GM12878 (cell line): ENCODE data around the gene IGSF8. TPM values are rescaled to one million over a fixed set of nuclear protein-coding genes. Genes with fewer than 3 reads are reported as not detected.

Experiments
- ATAC-seq: fragments of 200-7000 bp; cut with Tn5 transposase; 3 replicates; pipeline ENCODE4 v1.9.1; 2020; ENCODE audit warnings: mild to moderate bottlenecking, moderate library complexity
- BruUV-seq: library from RNA; stranded (reverse); fragments of 400-500 nt; replicated peaks from 2 replicates; lab custom pipeline; 2021; lab: Mats Ljungman, UMichigan
- CTCF ChIA-PET: fragments of 300-600 bp; sonication (Branson Sonifier 250); formaldehyde crosslinking; extraction: SDS; loops from one replicate; lab custom pipeline; 2021; ENCODE audit warnings: inconsistent platforms; lab: Yijun Ruan, JAX
- POLR2A ChIA-PET: fragments of 350-600 bp; formaldehyde crosslinking; extraction: SDS; loops from one replicate; lab custom pipeline; 2021; ENCODE audit warnings: inconsistent platforms; lab: Charles Lee
- RAD21 ChIA-PET: fragments of 300-600 bp; sonication (Branson Sonifier 250); formaldehyde crosslinking; loops from one replicate; lab custom pipeline; 2023; ENCODE audit warnings: antibody characterized with exemption; ENCODE audit not compliant: unreplicated experiment; lab: Charles Lee
- SMC1A ChIA-PET: fragments of 300-600 bp; sonication (Branson Sonifier 250); formaldehyde crosslinking; loops from one replicate; lab custom pipeline; 2023; ENCODE audit not compliant: unreplicated experiment, uncharacterized antibody; lab: Charles Lee
- DNase-seq: peaks from one replicate; pipeline ENCODE4 v3.0.0-alpha.2; 2011; ENCODE audit warnings: low read depth, low spot score
- FAIRE-seq: peaks from 3 replicates; lab custom pipeline; 2011; peaks lifted over from hg19 to GRCh38; lab: Jason Lieb, UNC
- H2AFZ ChIP-seq: 2 replicates; pipeline ENCODE4 v1.6.0; 2011; ENCODE audit warnings: low read depth, low read length, control low read depth; ENCODE audit not compliant: control insufficient read depth
- H3K27ac ChIP-seq: 2 replicates; pipeline ENCODE4 v1.5.1; 2011; ENCODE audit warnings: control low read depth; ENCODE audit not compliant: control insufficient read depth, insufficient read depth
- H3K27me3 ChIP-seq, 2 experiments: replicated peaks in 1 of 2; 2 replicates each; pipeline versions ENCODE4 v1.6.0 to v1.6.1; 2011; ENCODE audit warnings: low read length in 1 of 2; ENCODE audit not compliant: control insufficient read depth in 2 of 2, insufficient read depth in 2 of 2
- H3K36me3 ChIP-seq, 2 experiments: 2 replicates each; pipeline ENCODE4 v1.5.1; 2011; ENCODE audit warnings: low read length in 1 of 2; ENCODE audit not compliant: control insufficient read depth in 2 of 2, insufficient read depth in 2 of 2
- H3K4me1 ChIP-seq: 2 replicates; pipeline ENCODE4 v1.6.1; 2011; ENCODE audit warnings: mild to moderate bottlenecking, low read length, moderate library complexity, mixed read lengths; ENCODE audit not compliant: control insufficient read depth, insufficient read depth
- H3K4me2 ChIP-seq: 2 replicates; pipeline ENCODE4 v1.6.0; 2011; ENCODE audit warnings: control low read depth; ENCODE audit not compliant: control insufficient read depth, insufficient read depth
- H3K4me3 ChIP-seq: fragments of 200-600 bp; sonication (generic); 2 replicates; pipeline ENCODE4 v1.5.1; 2016
- H3K79me2 ChIP-seq: 2 replicates; pipeline ENCODE4 v1.6.0; 2011; ENCODE audit warnings: low read length; ENCODE audit not compliant: control insufficient read depth, insufficient read depth
- H3K9ac ChIP-seq: 2 replicates; pipeline ENCODE4 v1.8.0; 2011; ENCODE audit warnings: low read length, control low read depth, mixed read lengths; ENCODE audit not compliant: control insufficient read depth, insufficient read depth
- H3K9me3 ChIP-seq: replicated peaks from 3 replicates; pipeline ENCODE4 v1.5.1; 2011; ENCODE audit warnings: mild to moderate bottlenecking, low read length; ENCODE audit not compliant: control insufficient read depth, insufficient read depth
- H4K20me1 ChIP-seq: 2 replicates; pipeline ENCODE4 v1.6.0; 2011; ENCODE audit not compliant: control insufficient read depth, insufficient read depth
- ATF7 ChIP-seq: fragments of 450-650 bp; IDR thresholded peaks from 2 replicates; pipeline ENCODE4 v1.6.1; 2016; ENCODE audit warnings: low read depth, mild to moderate bottlenecking
- BACH1 ChIP-seq: fragments of 450-650 bp; IDR thresholded peaks from 2 replicates; pipeline ENCODE4 v1.6.1; 2017; ENCODE audit warnings: mild to moderate bottlenecking, borderline replicate concordance
- ESRRA ChIP-seq: IDR thresholded peaks from 2 replicates; pipeline ENCODE4 v1.6.1; 2012; ENCODE audit warnings: mild to moderate bottlenecking, low read length, improper control_type of control experiment
- FOXK2 ChIP-seq: fragments of 450-650 bp; IDR thresholded peaks from 2 replicates; pipeline ENCODE4 v1.6.1; 2017; ENCODE audit warnings: mild to moderate bottlenecking, moderate library complexity
- IRF4 ChIP-seq: IDR thresholded peaks from 2 replicates; pipeline ENCODE4 v1.6.1; 2011; ENCODE audit warnings: low read depth, low read length
- MYB ChIP-seq: fragments of 150-350 bp; IDR thresholded peaks from 2 replicates; pipeline ENCODE4 v1.6.1; 2014; ENCODE audit warnings: mild to moderate bottlenecking, low read depth, low read length, borderline replicate concordance
- NFIC ChIP-seq: IDR thresholded peaks from 2 replicates; pipeline ENCODE4 v1.6.1; 2012; ENCODE audit warnings: low read depth, mild to moderate bottlenecking, inconsistent platforms, low read length, moderate library complexity
- NFYB ChIP-seq: IDR thresholded peaks from 2 replicates; pipeline ENCODE4 v1.6.1; 2011; ENCODE audit warnings: low read depth, mild to moderate bottlenecking, low read length, improper control_type of control experiment, moderate library complexity; ENCODE audit not compliant: insufficient read depth
- SMAD1 ChIP-seq: fragments of 450-650 bp; IDR thresholded peaks from 2 replicates; pipeline ENCODE4 v1.6.1; 2018; ENCODE audit warnings: mild to moderate bottlenecking, low read depth; ENCODE audit not compliant: partially characterized antibody
- SMC3 ChIP-seq: IDR thresholded peaks from 2 replicates; pipeline ENCODE4 v1.6.1; 2011; ENCODE audit warnings: low read length, improper control_type of control experiment, borderline replicate concordance
- SPI1 ChIP-seq: IDR thresholded peaks from 2 replicates; pipeline ENCODE4 v1.6.1; 2011; ENCODE audit warnings: low read depth, mild to moderate bottlenecking, low read length, moderate library complexity, borderline replicate concordance; ENCODE audit not compliant: insufficient read depth
- SUPT20H ChIP-seq: IDR thresholded peaks from 2 replicates; pipeline ENCODE4 v1.6.1; 2011; ENCODE audit warnings: low read depth, mild to moderate bottlenecking, low read length, moderate library complexity, borderline replicate concordance; ENCODE audit not compliant: control insufficient read depth
- TAF1 ChIP-seq: IDR thresholded peaks from 2 replicates; pipeline ENCODE4 v1.6.1; 2011; ENCODE audit warnings: mild to moderate bottlenecking, low read depth, low read length, borderline replicate concordance
- TCF12 ChIP-seq: IDR thresholded peaks from 2 replicates; pipeline ENCODE4 v1.6.1; 2011; ENCODE audit warnings: low read depth, mild to moderate bottlenecking, low read length
- YY1 ChIP-seq: IDR thresholded peaks from 2 replicates; pipeline ENCODE4 v1.6.1; 2011; ENCODE audit warnings: low read depth, mild to moderate bottlenecking, low read length
- ZSCAN29 ChIP-seq: fragments of 450-650 bp; IDR thresholded peaks from 2 replicates; pipeline ENCODE4 v1.6.1; 2017; ENCODE audit warnings: mild to moderate bottlenecking, moderate library complexity
- WGBS: methylation state at CpG from one replicate; pipeline ENCODE4 v1.1.6; 2016; ENCODE audit warnings: low lambda C conversion rate; ENCODE audit not compliant: insufficient replicate concordance, insufficient coverage; ENCODE audit errors: missing lambda C conversion rate; 5-methylcytosine and 5-hydroxymethylcytosine counted together
- in situ Hi-C: fragments of 300-500 bp; cut with MboI; formaldehyde crosslinking; loops from 9 replicates; pipeline ENCODE4 v1.14.3; 2018; ENCODE audit warnings: mixed read lengths
- intact Hi-C: fragments of 100-400 bp; cut with micrococcal nuclease; formaldehyde crosslinking; loops from one replicate; pipeline ENCODE4 v1.14.2; 2022; ENCODE audit not compliant: unreplicated experiment
- polyA plus RNA-seq, 11 experiments: library from polyadenylated mRNA; depleted of rRNA in 4 of 11; unstranded in 6 of 11; stranded (reverse) in 5 of 11; fragments of >200 nt; fragmentation: Nextera tagmentation in 4 of 11; fragmentation: Illumina TruSeq in 1 of 11; extraction: Ambion mirVana in 4 of 11; extraction: Trizol in 1 of 11; gene quantifications; 1 replicate in 1 of 11; 2 replicates in 10 of 11; pipeline versions ENCODE4 v1.2.1 to v1.2.3, GENCODE V29; 2011 to 2016; ENCODE audit warnings: inconsistent platforms in 2 of 11, missing spikeins in 2 of 11, low read depth in 1 of 11
- total RNA-seq, 4 experiments: library from RNA; depleted of rRNA in 3 of 4; stranded (reverse); fragments of >200 nt in 3 of 4; fragmentation: Illumina TruSeq in 1 of 4; extraction: Trizol in 1 of 4; gene quantifications; 2 replicates each; pipeline versions ENCODE4 v1.2.1 to v1.2.3, GENCODE V29; 2013 to 2021
- TF ChIP-seq, protein P1 (sequence below): fragments of 450-650 bp; formaldehyde crosslinking; IDR thresholded peaks from 2 replicates; pipeline ENCODE4 v1.5.0; 2022; ENCODE audit warnings: mild to moderate bottlenecking, missing genetic modification characterization

Gene IGSF8
- total and polyA plus RNA-seq, 10 of the 15 experiments (the other 5 are each of a cell fraction or from before 2014, with no cell fraction given) = 0.64 to 24.7 (median 13.9) TPM

- CTCF ChIA-PET = interaction anchor here (0.6 to 30.2 kb wide), 19 partner anchors 9 to 289 kb away, joined by 3 to 1035 read pairs (median 5); partner anchors contain the start of genes IGSF8, KCNJ10, KCNJ9 and PIGM
Measured at GRCh38 chr1:160087118-160087662, 11.2 kb downstream of the IGSF8 start.

DNA sequence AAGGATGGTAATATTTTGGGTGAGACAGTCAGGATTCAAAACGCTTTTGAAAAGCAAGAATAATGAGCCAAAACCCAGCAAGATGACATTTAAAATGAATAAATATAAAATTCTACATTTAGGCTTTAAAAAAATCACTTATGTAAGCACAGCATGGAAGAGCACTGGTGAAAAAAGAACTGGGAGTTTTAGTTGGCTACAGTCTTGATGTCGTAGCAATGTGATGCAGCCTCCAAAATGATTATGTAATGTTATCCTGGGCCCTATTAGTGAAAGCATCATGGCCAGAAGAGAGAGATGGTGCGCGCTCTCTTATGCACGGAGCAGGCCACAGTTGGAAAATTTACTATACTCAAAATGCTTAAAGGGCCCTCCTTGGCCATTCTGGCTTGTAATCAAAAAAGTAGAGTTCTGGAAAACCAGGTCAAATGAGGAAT is 11.9 kb downstream of the IGSF8 start:
- H2AFZ ChIP-seq = no peak overlapping the region
- no peak overlapping the region for H3K27ac ChIP-seq
- DNase-seq = no peak
- 73% methylated on average over 5 of the region's 5 CpGs for WGBS
- intact Hi-C loops (no loop called here), in situ Hi-C loops (no loop called here)
- ChIA-PET CTCF (interaction anchor here (0.6 to 30.2 kb wide), 23 partner anchors 10 to 290 kb away, joined by 3 to 1035 read pairs (median 3); partner anchors contain the start of genes IGSF8, KCNJ10, KCNJ9 and PIGM), POLR2A (interaction anchor here (0.7 kb wide), 1 partner anchor 11 kb away, joined by 4 read pairs; no protein-coding TSS in a partner anchor), SMC1A (interaction anchor here (0.6 to 4.5 kb wide), 16 partner anchors 11 to 1708 kb away, joined by 3 to 35 read pairs (median 4); partner anchors contain the start of gene IGSF8), RAD21 (interaction anchor here (0.7 to 4.0 kb wide), 7 partner anchors 8 to 291 kb away, joined by 3 to 31 read pairs (median 16); partner anchors contain the start of gene IGSF8)
- no peaks in the 10 kb centered on the region; a peak in 1 of 4 replicates for H3K36me3 ChIP-seq
- H3K4me3 ChIP-seq = no peak overlapping the region
- H4K20me1 ChIP-seq = no peaks in the 10 kb centered on the region
- ATAC-seq = no peak
- no TSS peak for BruUV-seq
- H3K4me1 ChIP-seq = no peaks in the 10 kb centered on the region
- no peaks in the 10 kb centered on the region for H3K79me2 ChIP-seq
- no peak for FAIRE-seq
- H3K27me3 ChIP-seq = peaks cover 0 to 2% of the 10 kb centered on the region in 2 experiments; a peak in 3 of 4 replicates
- H3K9me3 ChIP-seq = no peaks in the 10 kb centered on the region
- no peak overlapping the region for H3K4me2 ChIP-seq
- no peak overlapping the region for H3K9ac ChIP-seq
- TF ChIP-seq NFIC (no peak), NFYB (no peak), FOXK2 (no peak), SMAD1 (no peak), TCF12 (no peak), BACH1 (no peak), TAF1 (no peak), YY1 (no peak), SMC3 (no peak)
- TF ChIP-seq, protein P1, sequence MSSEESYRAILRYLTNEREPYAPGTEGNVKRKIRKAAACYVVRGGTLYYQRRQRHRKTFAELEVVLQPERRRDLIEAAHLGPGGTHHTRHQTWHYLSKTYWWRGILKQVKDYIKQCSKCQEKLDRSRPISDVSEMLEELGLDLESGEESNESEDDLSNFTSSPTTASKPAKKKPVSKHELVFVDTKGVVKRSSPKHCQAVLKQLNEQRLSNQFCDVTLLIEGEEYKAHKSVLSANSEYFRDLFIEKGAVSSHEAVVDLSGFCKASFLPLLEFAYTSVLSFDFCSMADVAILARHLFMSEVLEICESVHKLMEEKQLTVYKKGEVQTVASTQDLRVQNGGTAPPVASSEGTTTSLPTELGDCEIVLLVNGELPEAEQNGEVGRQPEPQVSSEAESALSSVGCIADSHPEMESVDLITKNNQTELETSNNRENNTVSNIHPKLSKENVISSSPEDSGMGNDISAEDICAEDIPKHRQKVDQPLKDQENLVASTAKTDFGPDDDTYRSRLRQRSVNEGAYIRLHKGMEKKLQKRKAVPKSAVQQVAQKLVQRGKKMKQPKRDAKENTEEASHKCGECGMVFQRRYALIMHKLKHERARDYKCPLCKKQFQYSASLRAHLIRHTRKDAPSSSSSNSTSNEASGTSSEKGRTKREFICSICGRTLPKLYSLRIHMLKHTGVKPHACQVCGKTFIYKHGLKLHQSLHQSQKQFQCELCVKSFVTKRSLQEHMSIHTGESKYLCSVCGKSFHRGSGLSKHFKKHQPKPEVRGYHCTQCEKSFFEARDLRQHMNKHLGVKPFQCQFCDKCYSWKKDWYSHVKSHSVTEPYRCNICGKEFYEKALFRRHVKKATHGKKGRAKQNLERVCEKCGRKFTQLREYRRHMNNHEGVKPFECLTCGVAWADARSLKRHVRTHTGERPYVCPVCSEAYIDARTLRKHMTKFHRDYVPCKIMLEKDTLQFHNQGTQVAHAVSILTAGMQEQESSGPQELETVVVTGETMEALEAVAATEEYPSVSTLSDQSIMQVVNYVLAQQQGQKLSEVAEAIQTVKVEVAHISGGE (CRISPR knock-in tag) = no peak

More at GRCh38 chr1:160087118-160087662, 11.2 kb downstream of the IGSF8 start:
- SMC1A ChIA-PET = interaction anchor here (0.8 to 4.5 kb wide), 11 partner anchors 10 to 289 kb away, joined by 3 to 35 read pairs (median 4); partner anchors contain the start of gene IGSF8
- Histone ChIP-seq H3K4me3 (no peak overlapping the region), H2AFZ (no peak overlapping the region), H3K9me3 (no peaks in the 10 kb centered on the region), H3K4me2 (no peak overlapping the region), H3K79me2 (no peaks in the 10 kb centered on the region), H3K9ac (no peak overlapping the region), H3K36me3 (peaks cover 0 to 2% of the 10 kb centered on the region in 2 experiments; a peak in 2 of 4 replicates), H3K4me1 (no peaks in the 10 kb centered on the region), H3K27ac (no peak overlapping the region), H3K27me3 (peaks cover 0 to 2% of the 10 kb centered on the region in 2 experiments; a peak in 3 of 4 replicates), H4K20me1 (no peaks in the 10 kb centered on the region)
- no TSS peak for BruUV-seq
- intact Hi-C loops = no loop called here
- 93% methylated on average over 11 of the region's 12 CpGs for WGBS
- POLR2A ChIA-PET = interaction anchor here (1.0 kb wide), 1 partner anchor 165 kb away, joined by 3 read pairs; no protein-coding TSS in a partner anchor
- DNase-seq (no peak), FAIRE-seq (no peak), ATAC-seq (no peak)
- TF ChIP-seq ATF7 = no peak
- no peak for TF ChIP-seq ESRRA
- TF ChIP-seq SPI1 = no peak
- no peak for TF ChIP-seq MYB
- TF ChIP-seq FOXK2 = no peak
- TF ChIP-seq ZSCAN29 = no peak
- TF ChIP-seq IRF4 = no peak
- no peak for TF ChIP-seq SUPT20H
- in situ Hi-C loops = no loop called here
- RAD21 ChIA-PET = interaction anchor here (0.6 to 4.0 kb wide), 10 partner anchors 9 to 290 kb away, joined by 3 to 31 read pairs (median 4); partner anchors contain the start of genes CASQ1 and IGSF8
